Mesodermal cell (in vitro differentiated cells): ENCODE results near the gene TSPO2.
"Not testable (repeated sequence)": the region's sequence is repeated elsewhere in the genome, so short reads cannot be mapped to it uniquely, and the experiment has no call there.

Source experiments
- H3K27ac ChIP-seq: 2 replicates; pipeline ENCODE4 v1.7.0; 2013; ENCODE audit warnings: mild to moderate bottlenecking, low read depth, low read length, moderate library complexity; ENCODE audit not compliant: severe bottlenecking
- H3K36me3 ChIP-seq: 2 replicates; pipeline ENCODE4 v1.7.1; 2013; ENCODE audit warnings: mild to moderate bottlenecking, low read length, moderate library complexity; ENCODE audit not compliant: control insufficient read depth, insufficient read depth
- H3K4me1 ChIP-seq: one replicate; pipeline ENCODE4 v1.7.1; 2013; ENCODE audit warnings: mild to moderate bottlenecking, low read length; ENCODE audit not compliant: insufficient read depth, control insufficient read depth, poor library complexity, severe bottlenecking
- H3K4me3 ChIP-seq: 2 replicates; pipeline ENCODE4 v1.7.0; 2013; ENCODE audit warnings: low read length, control low read depth, mild to moderate bottlenecking; ENCODE audit not compliant: insufficient read depth, poor library complexity, severe bottlenecking; ENCODE audit errors: extremely low read depth
- H3K9me3 ChIP-seq: 2 replicates; pipeline ENCODE4 v1.7.1; 2013; ENCODE audit warnings: mild to moderate bottlenecking, low read length, moderate library complexity; ENCODE audit not compliant: control insufficient read depth
- WGBS, 2 experiments: methylation state at CpG; one replicate each; pipeline ENCODE4 v1.1.5; 2013; ENCODE audit warnings: missing lambda C conversion rate in 2 of 2; ENCODE audit not compliant: insufficient coverage in 2 of 2; 5-methylcytosine and 5-hydroxymethylcytosine counted together

Gene TSPO2

DNA sequence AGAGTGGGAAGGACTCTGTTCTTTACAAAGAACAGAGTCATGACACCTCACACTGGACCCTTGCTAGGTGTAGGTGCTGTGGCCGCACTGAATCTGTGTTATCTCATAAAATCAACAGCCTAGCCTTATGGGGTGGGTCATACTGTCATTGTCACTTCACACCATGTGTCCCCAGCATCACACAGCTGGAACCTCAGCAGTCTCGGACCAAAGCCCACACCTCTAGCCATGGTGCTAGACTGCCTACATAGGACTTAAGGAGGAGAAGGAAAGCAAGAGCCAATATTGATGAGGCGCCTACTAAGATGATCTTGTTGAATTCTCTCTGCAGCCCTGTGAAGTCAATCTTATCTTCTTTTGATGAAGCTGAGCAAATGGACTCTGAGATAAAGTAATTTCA lies 34.3 kb upstream of the TSPO2 start:
- Histone ChIP-seq H3K27ac (no peak overlapping the region), H3K9me3 (no peaks in the 10 kb centered on the region), H3K4me1 (no peaks in the 10 kb centered on the region), H3K36me3 (no peaks in the 10 kb centered on the region), H3K4me3 (no peak overlapping the region)
- WGBS, 2 experiments: 90 to 100% methylated on average over 1 to 3 of the region's 3 CpGs

DNA sequence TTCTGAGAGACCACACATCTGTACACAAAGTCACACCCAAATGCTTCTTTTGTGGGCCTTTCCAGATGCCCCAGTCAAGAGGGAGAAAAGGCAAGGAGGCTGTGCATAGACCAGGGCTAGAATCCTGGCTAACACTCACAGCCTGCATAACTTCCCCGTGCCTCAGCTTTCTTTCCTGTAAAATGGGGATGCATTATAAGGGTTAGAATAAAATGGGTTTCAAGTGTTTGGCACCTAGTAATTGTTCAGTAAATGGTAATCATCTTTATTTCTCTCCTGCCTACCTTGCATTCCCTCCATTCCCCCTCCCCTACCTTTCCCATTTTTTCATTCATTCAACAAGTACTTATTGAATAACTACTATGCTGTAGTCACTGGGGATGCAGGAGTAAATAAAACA lies 32.6 kb upstream of the TSPO2 start:
- no peaks in the 10 kb centered on the region for H3K4me1 ChIP-seq
- H3K36me3 ChIP-seq: no peaks in the 10 kb centered on the region
- WGBS, 2 experiments: no CpG with 5 or more reads among the region's 1 CpG
- H3K27ac ChIP-seq: no peak overlapping the region
- no peaks in the 10 kb centered on the region for H3K9me3 ChIP-seq
- no peak overlapping the region for H3K4me3 ChIP-seq

DNA sequence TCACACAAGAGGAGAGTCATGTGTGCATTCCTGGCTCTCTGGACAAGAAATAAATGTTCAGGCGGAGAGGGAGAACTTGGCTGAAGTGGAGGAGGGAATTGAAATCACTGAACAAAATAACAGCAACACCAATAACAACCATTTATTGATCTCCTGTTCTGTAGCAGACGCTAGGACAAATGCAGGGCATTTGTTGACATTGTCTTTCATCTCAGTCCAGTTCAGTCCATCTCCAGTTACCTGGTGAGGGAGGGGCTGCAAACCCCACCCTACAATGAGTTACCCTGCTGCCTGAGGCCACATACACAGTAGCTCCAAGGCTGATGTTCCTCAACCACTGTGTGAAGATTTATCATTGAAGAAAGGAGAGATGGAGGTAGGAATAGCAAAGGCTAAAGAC lies 30.6 kb upstream of the TSPO2 start:
- Histone ChIP-seq H3K27ac (no peak overlapping the region), H3K4me1 (no peaks in the 10 kb centered on the region), H3K9me3 (no peaks in the 10 kb centered on the region), H3K4me3 (no peak overlapping the region), H3K36me3 (no peaks in the 10 kb centered on the region)
- no CpG with 5 or more reads among the region's 2 CpGs for WGBS, 2 experiments

DNA sequence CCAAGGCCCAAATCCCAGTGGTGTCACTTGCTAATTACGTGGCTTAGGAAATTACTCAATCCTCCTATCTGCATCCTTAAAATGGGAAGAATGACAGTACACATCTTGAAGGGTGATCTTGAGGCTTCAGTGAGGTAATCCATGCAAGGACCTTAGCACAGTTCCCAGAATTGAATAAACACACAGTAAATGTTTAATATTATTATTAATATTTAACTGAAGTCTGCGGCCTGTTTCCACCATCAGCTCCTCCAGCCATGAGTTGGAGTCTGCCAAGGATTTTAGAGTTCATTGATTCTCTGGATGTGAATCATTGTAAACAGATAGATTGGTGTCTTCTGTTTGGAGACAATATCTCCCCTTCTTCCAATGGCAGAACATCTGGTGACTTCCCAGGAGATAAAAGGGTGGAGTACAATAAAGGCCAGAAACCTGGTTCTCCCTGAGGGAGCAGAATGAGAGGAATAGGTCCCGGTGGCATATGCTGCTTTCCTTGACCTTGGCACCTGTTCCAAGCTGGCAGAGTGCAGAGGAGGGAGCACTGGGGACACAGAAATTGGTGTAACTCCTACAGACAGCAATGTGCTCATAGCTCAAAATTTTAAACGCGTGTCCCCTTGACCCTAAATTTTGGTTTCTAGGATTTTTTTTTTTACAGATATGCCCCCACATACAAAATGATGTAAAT lies 28.7 kb upstream of the TSPO2 start:
- Histone ChIP-seq H3K9me3 (no peaks in the 10 kb centered on the region), H3K4me1 (no peaks in the 10 kb centered on the region), H3K36me3 (no peaks in the 10 kb centered on the region), H3K27ac (no peak overlapping the region), H3K4me3 (no peak overlapping the region)
- 90 to 93% methylated on average over 1 to 2 of the region's 5 CpGs for WGBS, 2 experiments

DNA sequence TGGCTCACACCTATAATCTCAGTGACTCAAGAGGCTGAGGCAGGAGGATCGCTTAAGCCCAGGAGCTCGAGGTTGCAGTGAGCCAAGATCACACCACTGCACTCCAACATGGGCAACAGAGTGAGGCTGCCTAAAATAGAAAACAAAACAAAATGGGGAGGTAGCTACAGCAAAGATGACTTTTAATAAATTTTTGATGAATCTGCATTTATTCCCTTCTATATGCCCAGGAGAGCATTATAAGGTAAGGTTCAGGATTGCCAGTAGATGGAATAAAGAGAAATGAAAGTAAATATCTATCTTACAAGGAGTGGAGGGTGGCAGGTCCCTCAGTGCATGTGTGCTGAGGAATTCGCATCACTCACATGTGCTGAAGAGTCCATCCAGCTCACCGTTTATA lies 27.5 kb upstream of the TSPO2 start:
- H3K4me1 ChIP-seq: no peaks in the 10 kb centered on the region
- no peak overlapping the region for H3K27ac ChIP-seq
- no peaks in the 10 kb centered on the region for H3K9me3 ChIP-seq
- no peak overlapping the region for H3K4me3 ChIP-seq
- 90 to 95% methylated on average over 4 of the region's 4 CpGs for WGBS, 2 experiments
- H3K36me3 ChIP-seq: no peaks in the 10 kb centered on the region

DNA sequence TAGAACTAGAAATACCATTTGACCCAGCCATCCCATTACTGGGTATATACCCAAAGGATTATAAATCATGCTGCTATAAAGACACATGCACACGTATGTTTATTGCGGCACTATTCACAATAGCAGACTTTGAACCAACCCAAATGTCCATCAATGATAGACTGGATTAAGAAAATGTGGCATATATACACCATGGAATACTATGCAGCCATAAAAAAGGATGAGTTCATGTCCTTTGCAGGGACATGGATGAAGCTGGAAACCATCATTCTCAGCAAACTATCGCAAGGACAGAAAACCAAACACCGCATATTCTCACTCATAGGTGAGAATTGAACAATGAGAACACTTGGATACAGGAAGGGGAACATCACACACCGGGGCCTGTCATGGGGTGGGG lies 26.4 kb upstream of the TSPO2 start:
- not testable (repeated sequence) for H3K4me3 ChIP-seq, H3K27ac ChIP-seq, H3K36me3 ChIP-seq, H3K9me3 ChIP-seq, H3K4me1 ChIP-seq
- WGBS, 2 experiments: 100% methylated on average over 1 of the region's 5 CpGs; no CpG with 5 or more reads in 1 of the 2 experiments

DNA sequence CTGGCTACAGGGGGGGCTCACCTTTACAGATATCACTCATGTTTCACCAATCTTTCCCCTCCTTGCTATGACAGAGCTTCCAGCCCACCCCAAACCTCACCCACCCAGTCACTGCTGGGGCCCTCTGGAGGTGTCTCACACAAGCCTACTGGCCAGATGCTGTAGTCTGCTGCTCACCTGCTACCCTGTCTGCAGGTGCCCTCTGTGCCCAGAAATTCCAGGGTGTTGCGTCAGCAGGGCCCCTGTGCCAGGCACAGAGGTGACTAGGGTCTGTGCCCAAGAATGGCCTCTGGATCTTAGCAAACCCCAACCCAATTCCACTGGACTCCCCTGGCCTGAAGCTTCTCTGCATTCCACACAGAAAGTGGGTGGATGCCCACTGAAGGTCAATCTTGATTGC lies 24.6 kb upstream of the TSPO2 start:
- H3K4me3 ChIP-seq: no peak overlapping the region
- H3K27ac ChIP-seq: no peak overlapping the region
- WGBS, 2 experiments: 78 to 100% methylated on average over 1 of the region's 1 CpG
- H3K4me1 ChIP-seq: no peaks in the 10 kb centered on the region
- H3K36me3 ChIP-seq: no peaks in the 10 kb centered on the region
- H3K9me3 ChIP-seq: no peaks in the 10 kb centered on the region

DNA sequence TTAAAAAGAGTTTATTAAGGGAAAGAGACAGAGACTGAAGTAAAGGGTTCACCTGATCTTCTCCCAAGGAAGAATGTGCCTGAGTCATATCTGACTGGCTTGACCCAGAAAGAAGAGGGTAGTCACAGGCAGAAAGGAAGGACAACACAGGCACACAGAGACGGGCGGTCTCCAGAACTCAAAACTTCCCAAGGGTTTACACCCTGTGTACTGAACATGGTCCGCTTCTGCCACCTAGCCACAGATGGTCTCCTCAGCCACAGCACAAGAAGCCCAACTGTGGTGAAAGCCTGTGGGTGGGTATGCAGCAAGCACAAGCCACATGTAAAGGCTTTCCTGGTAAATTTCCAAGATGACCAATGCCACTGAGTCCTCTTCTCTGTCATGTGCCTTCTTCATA lies 20.4 kb upstream of the TSPO2 start:
- Histone ChIP-seq H3K36me3 (no peaks in the 10 kb centered on the region), H3K4me1 (no peaks in the 10 kb centered on the region), H3K9me3 (no peaks in the 10 kb centered on the region), H3K27ac (no peak overlapping the region), H3K4me3 (no peak overlapping the region)
- 93 to 100% methylated on average over 1 to 3 of the region's 3 CpGs for WGBS, 2 experiments

DNA sequence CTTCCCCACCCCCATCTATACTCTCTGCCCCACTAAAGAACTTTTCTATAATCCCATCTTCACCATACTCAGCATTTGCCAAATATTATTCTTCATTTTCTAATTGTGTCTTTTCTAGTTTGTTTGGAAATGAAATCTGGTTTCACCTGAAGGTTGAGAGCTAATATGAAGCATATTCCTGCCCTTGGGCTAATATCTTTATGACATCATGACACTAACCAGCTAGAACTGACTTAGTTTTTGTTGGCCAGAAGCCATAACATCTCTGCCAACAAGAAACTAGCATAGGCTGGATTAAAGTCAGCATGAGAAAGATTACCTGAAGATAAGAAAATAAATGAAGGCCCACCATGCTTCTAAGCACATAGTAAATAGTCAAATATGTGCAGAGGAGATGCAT lies 20.0 kb upstream of the TSPO2 start:
- H3K36me3 ChIP-seq: no peaks in the 10 kb centered on the region
- no peak overlapping the region for H3K4me3 ChIP-seq
- peaks cover 4% of the 10 kb centered on the region for H3K4me1 ChIP-seq
- H3K9me3 ChIP-seq: no peaks in the 10 kb centered on the region
- no peak overlapping the region for H3K27ac ChIP-seq

DNA sequence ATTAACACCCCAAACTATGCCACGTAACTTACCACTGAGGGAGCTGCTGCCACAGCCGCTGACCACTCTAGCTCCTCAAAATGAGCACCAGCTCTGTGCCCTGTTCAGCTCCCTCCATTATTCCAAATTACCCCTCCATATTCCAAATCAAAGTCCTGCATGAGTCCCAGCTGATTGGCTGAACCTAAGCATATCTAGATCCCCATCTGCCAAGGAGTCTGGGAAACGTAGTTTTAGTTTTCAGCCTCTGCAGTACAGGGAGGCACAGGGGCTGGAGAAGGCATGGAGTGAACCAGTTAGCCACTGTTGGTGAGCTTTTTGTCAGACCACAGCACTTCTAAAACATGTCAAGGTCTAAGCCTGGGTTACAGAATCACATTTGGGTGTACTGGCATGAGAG lies 19.2 kb upstream of the TSPO2 start:
- Histone ChIP-seq H3K4me3 (no peak overlapping the region), H3K4me1 (peaks cover 4% of the 10 kb centered on the region), H3K9me3 (no peaks in the 10 kb centered on the region), H3K36me3 (no peaks in the 10 kb centered on the region), H3K27ac (no peak overlapping the region)
- WGBS, 2 experiments: 94 to 97% methylated on average over 2 to 3 of the region's 3 CpGs

DNA sequence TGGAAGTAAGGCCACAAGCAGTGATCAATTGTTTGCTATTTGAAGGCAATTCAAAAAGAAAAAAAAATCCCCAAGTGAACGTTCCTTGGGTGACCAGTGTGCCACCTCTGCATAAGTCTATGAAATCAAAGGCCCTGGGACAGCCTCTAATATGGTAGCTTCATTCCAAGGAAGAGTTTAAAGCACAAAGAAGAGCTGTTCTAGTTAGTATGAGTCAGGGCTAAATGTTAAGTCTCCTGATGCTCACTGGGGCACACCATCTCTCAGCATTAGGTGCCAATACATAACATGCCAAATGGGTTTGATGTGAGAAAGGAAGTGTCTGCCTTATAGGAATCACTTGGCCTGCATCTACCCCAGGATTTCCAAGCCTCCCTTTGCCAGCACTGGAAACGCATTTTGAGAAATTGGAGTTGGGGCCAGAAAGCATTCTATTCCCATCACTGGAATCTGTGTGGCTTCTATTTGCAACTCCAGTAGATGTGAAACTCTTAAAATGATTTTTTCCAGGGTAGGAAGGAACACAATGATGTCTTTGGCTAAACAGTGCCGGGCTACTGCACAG lies 16.2 kb upstream of the TSPO2 start:
- Histone ChIP-seq H3K9me3 (no peaks in the 10 kb centered on the region), H3K36me3 (no peaks in the 10 kb centered on the region), H3K27ac (no peak overlapping the region), H3K4me3 (no peak overlapping the region), H3K4me1 (peaks cover 12% of the 10 kb centered on the region)
- WGBS, 2 experiments: 75 to 85% methylated on average over 2 to 3 of the region's 3 CpGs
